ENCODE results near the gene FAM32A.

The FAM32A gene
- 18.8 to 78.7 (median 69.9) reads per million in 9 experiments for total RNA-seq

DNA sequence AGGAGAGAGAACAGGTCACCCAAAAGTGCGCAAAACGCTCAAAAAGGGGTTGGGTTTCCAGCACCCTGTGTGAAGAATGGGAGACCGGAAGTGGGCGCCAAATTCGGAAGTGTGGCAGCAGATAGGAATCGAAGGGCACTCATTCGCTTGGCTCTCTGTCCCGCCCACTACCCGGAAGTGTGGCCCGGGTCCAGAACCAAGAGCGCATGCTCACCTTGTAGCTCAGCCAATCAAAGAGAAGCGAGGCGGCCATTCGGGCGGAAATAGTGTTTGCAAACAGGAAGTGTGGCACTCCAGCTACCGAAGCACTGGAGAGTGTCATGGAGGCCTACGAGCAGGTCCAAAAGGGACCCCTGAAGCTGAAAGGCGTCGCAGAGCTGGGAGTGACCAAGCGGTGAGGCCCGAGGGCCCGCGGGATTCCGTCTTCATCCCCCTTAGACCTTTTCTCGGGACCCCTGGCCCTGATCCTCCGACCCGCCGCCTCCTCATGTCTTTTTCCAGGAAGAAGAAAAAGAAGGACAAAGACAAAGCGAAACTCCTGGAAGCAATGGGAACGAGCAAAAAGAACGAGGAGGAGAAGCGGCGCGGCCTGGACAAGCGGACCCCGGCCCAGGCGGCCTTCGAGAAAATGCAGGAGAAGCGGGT, at the start of gene FAM32A:
Gene FAM32A, plus strand, starts transcription at position 288 of the 645 bp plus-strand sequence. Its CDS starts 33 bp downstream, at position 321.
- peak; percentile 98 to 99 (median 99) for DNase-seq
- H3K4me3 Mint-ChIP-seq, result peak within 1 kb of the TSS; percentile 100
- peaks cover 27 to 29% of the 10 kb centered on the region in 2 donors for H3K4me1 Mint-ChIP-seq (ENCODE audit: low read depth in 2 of 2)
- H3K36me3 Mint-ChIP-seq (ENCODE audit: insufficient read depth), result peaks cover 58% of the 10 kb centered on the region
- peak; percentile 92 for ATAC-seq (replicated peaks)
- H3K27me3 Mint-ChIP-seq, result no peaks in the 10 kb centered on the region
- no peaks in the 10 kb centered on the region for H3K9me3 Mint-ChIP-seq
- H3K27ac Mint-ChIP-seq, result peak within 1 kb of the TSS; percentile 99 to 100

DNA sequence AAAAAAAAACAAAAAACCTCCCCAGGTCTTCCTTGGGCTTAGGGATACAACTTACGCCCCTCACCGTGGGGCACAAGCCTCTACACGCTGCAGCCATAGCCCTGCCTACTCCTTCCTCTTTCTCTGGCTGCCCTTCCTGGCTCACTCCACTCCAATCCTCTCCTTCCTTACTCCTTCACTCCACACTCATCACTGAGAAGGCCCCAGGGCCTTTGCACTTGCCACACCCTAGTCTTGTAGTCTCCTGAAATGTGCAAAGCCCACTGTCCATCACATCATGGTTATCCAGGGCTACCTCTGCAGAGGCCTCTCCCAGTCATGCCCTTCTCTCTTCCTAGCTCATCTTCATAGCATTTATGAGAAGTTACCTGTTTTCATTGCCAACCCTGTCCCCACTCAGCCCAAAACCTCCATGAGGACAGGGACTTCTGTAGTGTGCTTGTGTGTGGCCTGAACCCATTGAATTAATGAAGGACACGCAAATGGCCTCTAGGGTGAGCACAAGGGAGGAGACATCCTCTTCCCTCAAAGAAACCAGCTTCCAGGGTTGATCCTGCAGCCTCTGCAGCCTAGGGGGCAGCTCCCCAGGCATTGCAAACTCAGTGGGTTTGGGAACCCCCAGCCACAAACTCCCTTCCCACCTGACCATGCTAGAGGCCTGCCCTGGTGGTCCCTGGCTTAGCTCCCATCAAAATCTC, 49.6 kb upstream of the FAM32A start:
- no peak for ATAC-seq (replicated peaks)

DNA sequence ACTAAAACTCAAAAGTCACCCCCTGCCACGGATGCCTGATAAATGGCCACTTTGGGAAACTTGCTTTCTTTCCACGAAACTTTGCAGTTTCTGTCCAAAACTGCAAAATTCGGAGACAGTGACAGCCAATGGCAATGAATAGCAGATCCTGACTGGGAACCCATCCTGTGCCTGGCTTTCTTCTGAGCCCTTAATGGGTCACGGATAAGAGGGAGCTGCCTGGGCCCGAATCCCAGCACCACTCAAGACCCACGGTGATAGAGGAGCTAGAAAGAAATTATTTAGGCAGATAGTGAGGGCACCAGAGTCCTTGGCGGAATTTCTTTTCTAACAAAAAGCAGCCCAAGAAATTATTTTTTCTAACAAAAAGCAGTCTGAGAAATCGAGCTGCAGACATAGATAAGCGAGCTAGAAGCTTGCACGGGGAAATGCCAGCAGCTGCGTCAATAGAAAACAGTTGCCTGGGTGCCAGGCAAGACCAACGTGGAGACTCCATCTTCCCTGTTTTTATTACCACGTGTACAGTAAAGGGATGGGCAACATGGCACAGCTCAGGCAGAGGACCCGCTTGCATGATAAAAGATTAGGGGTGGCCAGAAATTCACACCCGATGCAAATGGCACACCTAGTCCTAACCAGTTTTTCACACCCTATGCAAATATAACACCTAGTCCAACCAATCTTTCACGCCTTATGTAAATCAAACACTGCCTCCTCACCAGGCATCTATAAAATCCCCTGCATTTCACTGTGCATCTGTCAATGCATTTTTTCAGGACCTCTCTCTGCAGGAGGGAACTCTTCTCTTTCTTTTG, 48.8 kb upstream of the FAM32A start:
- H3K36me3 Mint-ChIP-seq (ENCODE audit: insufficient read depth), result peaks cover 44% of the 10 kb centered on the region
- ATAC-seq (replicated peaks) (peak; percentile 40), DNase-seq (no peak)
- peak overlapping the region; percentile 31 to 32 for H3K27ac Mint-ChIP-seq
- H3K9me3 Mint-ChIP-seq, result no peaks in the 10 kb centered on the region
- H3K4me1 Mint-ChIP-seq (ENCODE audit: low read depth in 2 of 2), result peaks cover 30 to 47% of the 10 kb centered on the region in 2 donors
- H3K27me3 Mint-ChIP-seq, result no peaks in the 10 kb centered on the region
- H3K4me3 Mint-ChIP-seq, result peak overlapping the region in 1 of 2 donors; percentile 1

More for the DNA sequence above, 49.6 kb upstream of the FAM32A start:
- Mint-ChIP-seq H3K4me3 (no peak overlapping the region), H3K4me1 (ENCODE audit: low read depth in 2 of 2) (peaks cover 23 to 39% of the 10 kb centered on the region in 2 donors), H3K27ac (peak overlapping the region; percentile 31 to 32), H3K36me3 (ENCODE audit: insufficient read depth) (peaks cover 46% of the 10 kb centered on the region), H3K27me3 (no peaks in the 10 kb centered on the region), H3K9me3 (no peaks in the 10 kb centered on the region)
- DNase-seq, result no peak

DNA sequence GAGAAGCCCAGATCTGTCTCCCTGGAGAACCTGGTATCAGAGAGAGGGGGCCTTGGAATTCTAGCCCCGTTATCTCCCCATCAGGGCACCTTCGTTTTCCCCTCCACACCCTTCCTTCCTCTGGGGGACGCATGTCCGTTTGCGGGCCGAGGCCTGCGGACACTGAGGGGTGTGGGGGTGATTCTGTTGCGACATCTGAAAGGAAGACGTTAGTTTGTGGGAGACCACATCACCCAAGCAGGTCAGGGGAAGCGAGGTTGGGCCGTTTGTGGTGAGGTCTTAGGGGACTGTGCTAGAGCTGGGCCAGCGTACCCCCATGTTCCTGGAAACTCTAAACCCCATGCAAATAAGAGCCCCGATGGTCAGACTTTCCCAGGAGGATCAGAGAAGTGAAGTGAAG, 45.5 kb upstream of the FAM32A start:
- peaks cover 50 to 65% of the 10 kb centered on the region in 2 donors for H3K4me1 Mint-ChIP-seq (ENCODE audit: low read depth in 2 of 2)
- H3K27ac Mint-ChIP-seq, result peak overlapping the region; percentile 71 to 99
- ATAC-seq (replicated peaks), result peak; percentile 42
- peak in 2 of 3 experiments; percentile 18 to 28 for DNase-seq
- H3K9me3 Mint-ChIP-seq, result no peaks in the 10 kb centered on the region
- H3K4me3 Mint-ChIP-seq, result peak overlapping the region; percentile 61 to 80
- no peaks in the 10 kb centered on the region for H3K27me3 Mint-ChIP-seq
- peaks cover 24% of the 10 kb centered on the region for H3K36me3 Mint-ChIP-seq (ENCODE audit: insufficient read depth)

DNA sequence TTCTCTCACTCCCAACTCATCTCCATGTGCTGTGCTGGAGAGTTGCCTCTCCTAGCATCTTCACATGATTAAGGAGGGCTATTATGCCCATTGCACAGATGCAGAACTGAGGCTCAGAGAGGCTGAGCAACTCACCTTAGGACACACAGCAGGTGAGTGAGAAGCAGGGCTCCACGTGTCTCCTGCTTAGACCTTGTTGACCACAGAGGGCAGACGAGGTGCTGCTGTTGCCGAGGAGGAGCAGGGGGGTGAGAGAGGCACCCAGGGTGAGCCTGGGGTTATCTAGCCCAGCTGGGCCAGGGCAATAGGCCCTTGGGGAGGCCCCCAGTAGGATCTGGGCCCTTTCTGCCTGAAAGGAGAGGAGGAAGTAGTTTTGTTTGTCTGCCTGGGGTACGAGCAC, 44.2 kb upstream of the FAM32A start:
- peak overlapping the region; percentile 49 to 80 for H3K4me3 Mint-ChIP-seq
- no peaks in the 10 kb centered on the region for H3K9me3 Mint-ChIP-seq
- ATAC-seq (replicated peaks) (peak; percentile 44), DNase-seq (peak; percentile 15 to 38 (median 25))
- H3K27me3 Mint-ChIP-seq, result no peaks in the 10 kb centered on the region
- H3K27ac Mint-ChIP-seq, result peak overlapping the region; percentile 66 to 99
- peaks cover 55 to 65% of the 10 kb centered on the region in 2 donors for H3K4me1 Mint-ChIP-seq (ENCODE audit: low read depth in 2 of 2)
- peaks cover 16% of the 10 kb centered on the region for H3K36me3 Mint-ChIP-seq (ENCODE audit: insufficient read depth)

DNA sequence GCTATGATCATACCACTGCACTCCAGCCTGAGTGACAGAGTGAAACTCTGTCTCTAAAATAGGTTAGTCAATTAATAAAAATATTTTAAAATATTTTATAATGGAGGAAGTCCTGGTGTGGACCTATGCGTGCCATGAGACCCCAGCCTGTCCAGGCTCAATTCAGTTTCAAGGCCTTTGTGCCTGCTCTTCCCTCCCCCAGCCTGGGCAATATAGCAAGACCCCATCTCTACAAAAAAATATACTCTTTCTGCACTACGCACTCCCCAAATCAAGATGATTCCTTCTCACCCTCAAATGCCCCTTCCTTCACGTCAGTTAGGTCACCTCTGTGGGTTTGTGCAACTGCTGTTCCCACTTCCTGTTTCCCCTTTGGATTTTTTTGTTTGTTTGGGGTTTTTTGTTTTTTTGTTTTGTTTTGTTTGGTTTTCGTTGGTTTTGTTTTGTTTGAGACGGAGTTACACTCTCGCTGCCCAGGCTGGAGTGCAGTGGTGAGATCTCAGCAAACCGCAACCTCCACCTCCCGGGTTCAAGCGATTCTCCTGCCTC, 43.1 kb upstream of the FAM32A start:
- ATAC-seq (replicated peaks) (no peak), DNase-seq (no peak)
- H3K4me3 Mint-ChIP-seq, result peak overlapping the region; percentile 45 to 49
- peaks cover 49 to 59% of the 10 kb centered on the region in 2 donors for H3K4me1 Mint-ChIP-seq (ENCODE audit: low read depth in 2 of 2)
- H3K36me3 Mint-ChIP-seq (ENCODE audit: insufficient read depth), result peaks cover 16% of the 10 kb centered on the region
- peak overlapping the region in 1 of 2 donors; percentile 99 for H3K27ac Mint-ChIP-seq
- H3K27me3 Mint-ChIP-seq, result no peaks in the 10 kb centered on the region
- H3K9me3 Mint-ChIP-seq, result no peaks in the 10 kb centered on the region

DNA sequence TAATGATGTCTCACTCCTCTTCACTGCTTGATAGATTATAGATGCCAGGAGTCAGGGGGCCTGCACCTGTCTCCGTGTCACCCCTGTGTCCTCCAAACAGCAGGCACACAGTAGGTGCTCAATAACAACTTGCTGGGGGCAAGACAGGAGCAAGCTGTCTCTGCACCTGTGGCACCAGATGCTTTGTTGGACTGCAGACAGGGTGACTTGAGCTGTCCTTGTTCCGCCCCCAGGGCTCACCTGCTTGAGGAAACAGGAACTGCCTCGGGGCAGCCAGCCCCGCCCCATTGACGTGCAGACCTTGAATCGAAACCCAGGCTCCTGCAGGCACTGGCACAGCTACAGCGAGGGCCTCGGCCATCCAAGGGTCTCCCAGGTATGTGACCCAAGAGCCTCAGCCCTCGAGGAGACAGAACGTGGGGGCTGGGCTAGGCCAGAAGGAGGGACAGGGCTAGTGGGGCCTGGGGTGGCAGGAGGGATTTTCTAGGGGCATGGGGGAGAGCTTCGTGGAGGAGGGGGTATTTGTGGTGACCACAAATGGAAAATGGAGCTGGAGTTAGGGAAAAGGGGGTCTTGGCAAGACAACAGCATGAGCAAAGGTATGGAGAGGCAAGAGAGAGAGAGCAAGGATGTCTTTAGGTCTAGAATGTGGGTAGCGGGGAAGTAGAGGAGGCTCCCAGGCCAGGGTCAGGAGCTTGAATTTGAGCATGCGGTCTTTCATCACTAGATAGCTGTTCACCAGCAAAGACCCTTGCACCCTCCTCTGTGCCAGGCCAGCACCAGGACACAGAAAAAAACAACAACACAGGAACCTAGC, 41.6 kb upstream of the FAM32A start, which contains the start of gene HSH2D:
Gene HSH2D, plus strand, starts transcription at position 287 of the 817 bp plus-strand sequence. CDS start 5,066 bp downstream, outside the sequence.
- peaks cover 46 to 53% of the 10 kb centered on the region in 2 donors for H3K4me1 Mint-ChIP-seq (ENCODE audit: low read depth in 2 of 2)

DNA sequence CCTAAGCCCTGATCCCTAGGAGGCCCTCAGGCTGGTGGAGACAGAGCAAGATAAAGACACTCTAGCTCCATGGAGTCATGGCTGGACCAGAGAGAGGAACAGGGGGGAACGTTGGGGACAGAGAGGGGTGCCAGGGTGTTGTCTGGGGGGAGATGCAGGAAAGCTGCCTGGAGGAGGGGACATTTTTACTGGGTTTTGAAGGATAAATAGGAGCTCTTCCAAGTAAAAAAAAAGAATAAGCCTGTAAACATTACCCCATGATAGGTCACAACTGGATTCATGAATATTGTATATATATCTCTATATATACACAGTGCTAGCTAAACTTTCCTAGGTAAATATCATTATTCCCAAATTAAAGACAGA, 41.0 kb upstream of the FAM32A start:
- H3K36me3 Mint-ChIP-seq (ENCODE audit: insufficient read depth), result peaks cover 26% of the 10 kb centered on the region
- no peak for DNase-seq
- no peaks in the 10 kb centered on the region for H3K27me3 Mint-ChIP-seq
- H3K9me3 Mint-ChIP-seq, result no peaks in the 10 kb centered on the region
- peaks cover 42 to 51% of the 10 kb centered on the region in 2 donors for H3K4me1 Mint-ChIP-seq (ENCODE audit: low read depth in 2 of 2)
- H3K4me3 Mint-ChIP-seq, result peak overlapping the region; percentile 98 to 99
- ATAC-seq (replicated peaks), result no peak
- peak overlapping the region; percentile 98 to 99 for H3K27ac Mint-ChIP-seq

More for the DNA sequence above, 41.6 kb upstream of the FAM32A start, which contains the start of gene HSH2D:
- Mint-ChIP-seq H3K4me3 (peak within 1 kb of the TSS; percentile 98 to 99), H3K27me3 (no peaks in the 10 kb centered on the region), H3K36me3 (ENCODE audit: insufficient read depth) (peaks cover 21% of the 10 kb centered on the region), H3K9me3 (no peaks in the 10 kb centered on the region), H3K27ac (peak within 1 kb of the TSS; percentile 98 to 99)
- ATAC-seq (replicated peaks) (peak; percentile 88), DNase-seq (peak; percentile 71 to 73 (median 73))

DNA sequence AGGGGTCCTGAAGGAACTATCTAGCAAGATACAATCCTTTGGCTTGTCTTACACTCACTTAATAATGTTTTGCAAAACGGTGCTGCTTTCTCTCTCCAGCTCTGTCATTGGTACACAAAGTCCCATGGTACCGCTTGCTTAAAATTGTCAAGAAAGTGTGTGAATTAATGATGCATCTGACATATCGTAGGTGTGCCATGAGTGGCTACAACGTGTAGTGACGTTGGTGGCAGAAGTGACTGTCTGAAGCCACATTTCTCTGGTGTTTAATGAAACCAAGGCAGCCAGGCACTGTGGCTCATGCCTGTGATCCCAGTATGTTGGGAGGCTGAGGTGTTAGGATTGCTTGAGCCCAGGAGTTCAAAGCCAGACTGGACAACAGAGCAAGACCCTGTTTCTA, 39.1 kb upstream of the FAM32A start:
- ATAC-seq (replicated peaks), result no peak
- H3K36me3 Mint-ChIP-seq (ENCODE audit: insufficient read depth), result peaks cover 39% of the 10 kb centered on the region

DNA sequence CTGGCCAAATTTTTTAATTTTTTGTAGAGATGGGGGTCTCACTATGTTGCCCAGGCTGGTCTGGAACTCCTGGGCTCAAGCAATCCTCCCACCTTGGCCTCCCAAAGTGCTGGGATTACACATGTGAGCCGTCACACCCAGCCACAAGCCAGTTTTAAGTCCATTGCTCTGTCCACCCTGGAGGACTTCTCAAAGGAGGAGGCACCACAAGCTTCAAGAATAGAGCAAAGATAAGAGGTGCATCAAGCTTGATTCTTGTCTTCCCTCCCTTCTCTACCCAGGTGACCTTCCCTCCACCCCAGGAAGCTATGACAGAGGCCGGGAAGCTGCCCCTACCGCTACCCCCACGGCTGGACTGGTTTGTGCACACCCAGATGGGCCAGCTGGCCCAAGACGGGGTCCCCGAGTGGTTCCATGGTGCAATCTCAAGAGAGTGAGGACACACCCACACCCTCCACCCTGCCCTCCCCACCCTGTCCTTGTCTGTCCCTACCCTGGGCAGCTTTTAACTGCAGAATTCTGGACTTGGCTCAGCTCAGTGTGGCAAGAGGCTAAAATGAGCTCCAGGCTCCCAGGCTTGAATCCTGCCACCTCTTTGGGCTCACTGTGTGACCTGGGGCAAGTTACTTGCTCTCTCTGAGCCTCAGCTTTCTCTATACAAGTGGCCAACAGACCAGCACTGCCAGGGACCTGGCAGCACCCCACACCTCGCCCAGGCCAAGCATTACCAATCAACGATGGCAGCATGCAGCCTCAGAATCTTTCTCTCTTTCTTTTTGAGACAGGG, 36.6 kb upstream of the FAM32A start:
- peaks cover 56% of the 10 kb centered on the region for H3K36me3 Mint-ChIP-seq (ENCODE audit: insufficient read depth)
- no peak for ATAC-seq (replicated peaks)
- peak overlapping the region in 1 of 2 donors; percentile 17 for H3K4me3 Mint-ChIP-seq
- no peaks in the 10 kb centered on the region for H3K9me3 Mint-ChIP-seq
- H3K27me3 Mint-ChIP-seq, result no peaks in the 10 kb centered on the region
- peak overlapping the region; percentile 54 to 86 for H3K27ac Mint-ChIP-seq
- no peak for DNase-seq
- H3K4me1 Mint-ChIP-seq (ENCODE audit: low read depth in 2 of 2), result peaks cover 13 to 21% of the 10 kb centered on the region in 2 donors

More for the DNA sequence above, 39.1 kb upstream of the FAM32A start:
- H3K9me3 Mint-ChIP-seq, result no peaks in the 10 kb centered on the region
- peak overlapping the region; percentile 98 to 99 for H3K4me3 Mint-ChIP-seq
- peak overlapping the region; percentile 10 to 99 for H3K27ac Mint-ChIP-seq
- H3K27me3 Mint-ChIP-seq, result no peaks in the 10 kb centered on the region
- H3K4me1 Mint-ChIP-seq (ENCODE audit: low read depth in 2 of 2), result peaks cover 27 to 36% of the 10 kb centered on the region in 2 donors
- DNase-seq, result no peak

DNA sequence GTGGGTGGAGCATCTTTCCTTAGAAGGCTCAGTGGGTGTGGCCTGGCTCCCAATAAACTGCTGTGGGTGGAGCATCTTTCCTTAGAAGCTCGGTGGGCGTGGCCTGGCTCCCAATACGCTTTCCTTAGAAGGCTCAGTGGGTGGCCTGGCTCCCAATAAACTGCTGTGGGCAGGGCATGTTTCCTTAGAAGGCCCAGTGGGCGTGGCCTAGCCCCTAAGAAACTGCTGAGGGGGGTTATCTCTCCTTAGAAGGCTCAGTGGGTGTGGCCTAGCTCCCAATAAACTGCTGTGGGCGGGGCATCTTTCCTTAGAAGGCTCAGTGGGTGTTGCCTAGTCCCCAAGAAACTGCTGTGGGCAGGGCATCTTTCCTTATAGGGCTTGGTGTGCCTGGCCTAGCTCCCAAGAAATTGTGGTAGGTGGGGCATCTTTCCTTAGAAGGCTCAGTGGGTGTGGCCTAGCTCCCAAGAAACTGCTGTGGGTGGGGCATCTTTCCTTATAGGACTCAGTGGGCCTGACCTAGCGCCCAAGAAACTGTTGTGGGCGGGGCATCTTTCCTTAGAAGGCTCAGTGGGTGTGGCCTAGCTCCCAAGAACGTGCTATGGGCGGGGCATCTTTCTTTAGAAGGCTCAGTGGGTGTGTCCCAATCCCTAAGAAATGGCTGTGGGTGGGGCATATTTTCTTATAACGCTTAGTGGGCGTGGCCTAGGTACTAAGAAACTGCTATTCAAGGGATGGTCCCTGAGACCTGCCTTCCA, 31.5 kb upstream of the FAM32A start:
- DNase-seq (no peak), ATAC-seq (replicated peaks) (no peak)
- Mint-ChIP-seq H3K27me3 (no peaks in the 10 kb centered on the region), H3K36me3 (ENCODE audit: insufficient read depth) (peaks cover 82% of the 10 kb centered on the region), H3K9me3 (no peaks in the 10 kb centered on the region), H3K4me3 (no peak overlapping the region), H3K27ac (peak overlapping the region in 1 of 2 donors; percentile 73), H3K4me1 (ENCODE audit: low read depth in 2 of 2) (peaks cover 9 to 12% of the 10 kb centered on the region in 2 donors)
